CD14-positive monocyte (primary cell): ENCODE data around the gene HLA-DQA2. TPM values are rescaled to one million over a fixed set of nuclear protein-coding genes. Genes with fewer than 3 reads are reported as not detected.
A peak's percentile ranks its signal among the peaks of the same experiment; 100 is the strongest.

Experiments
- DNase-seq, 3 donors: peaks; one replicate each; pipeline ENCODE4 v3.0.0-alpha.2; 2011 to 2022
- H2AFZ ChIP-seq: 2 replicates; pipeline ENCODE4 v1.6.0; 2012; ENCODE audit warnings: mild to moderate bottlenecking, low read depth, low read length, inconsistent platforms; ENCODE audit not compliant: insufficient read depth, poor library complexity, severe bottlenecking
- H3K27ac ChIP-seq, 2 donors: 1 replicate in 1 of 2; 2 replicates in 1 of 2; pipeline ENCODE4 v1.5.1; 2012 to 2013; ENCODE audit warnings: low read length in 2 of 2, control low read depth in 1 of 2, inconsistent platforms in 1 of 2, low read depth in 1 of 2, mild to moderate bottlenecking in 1 of 2
- H3K27me3 ChIP-seq, 2 donors: one replicate each; pipeline versions ENCODE4 v1.6.0 to v1.6.1; 2011 to 2013; ENCODE audit warnings: low read length in 2 of 2; ENCODE audit not compliant: control insufficient read depth in 2 of 2, insufficient read depth in 2 of 2
- H3K36me3 ChIP-seq, 2 donors: replicated peaks in 1 of 2; 1 replicate in 1 of 2; 2 replicates in 1 of 2; pipeline versions ENCODE4 v1.5.1 to v1.6.1; 2012 to 2013; ENCODE audit warnings: low read length in 2 of 2, control low read depth in 1 of 2, inconsistent platforms in 1 of 2, mild to moderate bottlenecking in 1 of 2; ENCODE audit not compliant: insufficient read depth in 2 of 2, control insufficient read depth in 1 of 2
- H3K4me1 ChIP-seq, 2 donors: 1 replicate in 1 of 2; 2 replicates in 1 of 2; pipeline versions ENCODE4 v1.5.1 to v1.6.1; 2012 to 2013; ENCODE audit warnings: low read length in 2 of 2, control low read depth in 1 of 2, inconsistent platforms in 1 of 2, mild to moderate bottlenecking in 1 of 2, moderate library complexity in 1 of 2; ENCODE audit not compliant: insufficient read depth in 2 of 2, control insufficient read depth in 1 of 2
- H3K4me2 ChIP-seq: replicated peaks from 2 replicates; pipeline ENCODE3; 2012; ENCODE audit warnings: low read length, moderate library complexity, mild to moderate bottlenecking; ENCODE audit not compliant: poor library complexity, severe bottlenecking; ENCODE audit errors: extremely low read depth
- H3K4me3 ChIP-seq, 3 experiments: fragments of 200-600 bp in 1 of 3; sonication (generic) in 1 of 3; replicated peaks in 1 of 3; 1 replicate in 2 of 3; 2 replicates in 1 of 3; pipeline ENCODE4 v1.5.1; 2011 to 2013; ENCODE audit warnings: low read length in 3 of 3, mild to moderate bottlenecking in 3 of 3, control low read depth in 2 of 3, low read depth in 2 of 3, inconsistent platforms in 1 of 3, moderate library complexity in 1 of 3
- H3K79me2 ChIP-seq: 2 replicates; pipeline ENCODE4 v1.6.0; 2012; ENCODE audit warnings: mild to moderate bottlenecking, control low read depth, inconsistent platforms, low read length, moderate library complexity; ENCODE audit not compliant: insufficient read depth
- H3K9ac ChIP-seq: 2 replicates; pipeline ENCODE4 v1.6.0; 2017; ENCODE audit warnings: low read length, mild to moderate bottlenecking; ENCODE audit not compliant: insufficient read depth, poor library complexity, severe bottlenecking
- H3K9me3 ChIP-seq, 2 donors: replicated peaks in 1 of 2; 1 replicate in 1 of 2; 2 replicates in 1 of 2; pipeline versions ENCODE4 v1.5.1 to v1.6.1; 2012 to 2013; ENCODE audit warnings: low read length in 2 of 2, control low read depth in 1 of 2; ENCODE audit not compliant: control insufficient read depth in 1 of 2, insufficient read depth in 1 of 2
- H4K20me1 ChIP-seq: 2 replicates; pipeline ENCODE4 v1.6.0; 2012; ENCODE audit warnings: mild to moderate bottlenecking, low read length, control low read depth, moderate library complexity; ENCODE audit not compliant: insufficient read depth
- H3K27ac Mint-ChIP-seq, 7 donors: one replicate each; pipeline ENCODE4 v1.8.0; 2020; ENCODE audit warnings: mild to moderate bottlenecking in 7 of 7, mixed read lengths in 7 of 7, moderate library complexity in 6 of 7, inconsistent platforms in 2 of 7
- H3K27me3 Mint-ChIP-seq, 3 donors: one replicate each; pipeline ENCODE4 v1.8.0; 2021 to 2022; ENCODE audit warnings: low read depth in 3 of 3, mild to moderate bottlenecking in 3 of 3, mixed read lengths in 3 of 3, moderate library complexity in 3 of 3, inconsistent platforms in 1 of 3
- H3K36me3 Mint-ChIP-seq, 2 donors: one replicate each; pipeline ENCODE4 v1.8.0; 2020; ENCODE audit warnings: mixed read lengths in 2 of 2, inconsistent platforms in 1 of 2, mild to moderate bottlenecking in 1 of 2
- H3K4me1 Mint-ChIP-seq: one replicate; pipeline ENCODE4 v1.8.0; 2020; ENCODE audit warnings: mild to moderate bottlenecking, mixed read lengths
- H3K4me3 Mint-ChIP-seq, 2 donors: one replicate each; pipeline ENCODE4 v1.8.0; 2020; ENCODE audit warnings: mild to moderate bottlenecking in 2 of 2, mixed read lengths in 2 of 2, moderate library complexity in 1 of 2
- H3K9me3 Mint-ChIP-seq, 7 donors: one replicate each; pipeline ENCODE4 v1.8.0; 2020 to 2022; ENCODE audit warnings: mixed read lengths in 7 of 7, mild to moderate bottlenecking in 6 of 7, moderate library complexity in 6 of 7, inconsistent platforms in 2 of 7
- CTCF ChIP-seq: fragments of 200-600 bp; IDR thresholded peaks from one replicate; pipeline ENCODE4 v1.8.0; 2022; ENCODE audit warnings: antibody characterized with exemption, mild to moderate bottlenecking
- WGBS: methylation state at CpG from one replicate; pipeline ENCODE4 v1.1.5; 2013; ENCODE audit warnings: missing lambda C conversion rate; ENCODE audit not compliant: insufficient coverage; 5-methylcytosine and 5-hydroxymethylcytosine counted together
- intact Hi-C, 2 donors: fragments of 100-400 bp; cut with micrococcal nuclease; formaldehyde crosslinking; loops; one replicate each; pipeline versions ENCODE4 v1.15.0 to v1.15.1; 2023
- polyA minus RNA-seq: library from RNA; depleted of rRNA, polyadenylated mRNA; stranded (reverse); fragments of >200 nt; gene quantifications from 2 replicates; pipeline ENCODE4 v1.2.3, GENCODE V29; 2012
- polyA plus RNA-seq, 3 donors: library from polyadenylated mRNA; depleted of rRNA in 1 of 3; unstranded in 2 of 3; stranded (reverse) in 1 of 3; fragments of 300-500 nt in 2 of 3; fragments of >200 nt in 1 of 3; fragmentation: Illumina TruSeq in 2 of 3; gene quantifications; 1 replicate in 2 of 3; 2 replicates in 1 of 3; pipeline ENCODE4 v1.2.3, GENCODE V29; 2012 to 2021
- total RNA-seq, 12 experiments: library from RNA in 1 of 12; stranded (reverse) in 1 of 12; fragments of 120-200 nt in 1 of 12; gene quantifications; one replicate each; pipeline ENCODE4 v1.2.4 and lab custom pipeline; 2013 to 2026; ENCODE audit warnings: mixed read lengths in 6 of 12, inconsistent platforms in 1 of 12

HLA-DQA2 gene
- 3.5 TPM for total RNA-seq (2013)
- polyA plus RNA-seq, result 10 to 100 TPM in 2 of 3 donors, under 1 TPM in 1; 0.24 to 53.5 (median 15.5) TPM
- polyA minus RNA-seq, result 31.9 and 55.8 TPM in 2 replicates
- total RNA-seq (lab: John Stamatoyannopoulos, UW), result 0.05 to 55.7 (median 4.6) reads per million in 11 experiments

DNA sequence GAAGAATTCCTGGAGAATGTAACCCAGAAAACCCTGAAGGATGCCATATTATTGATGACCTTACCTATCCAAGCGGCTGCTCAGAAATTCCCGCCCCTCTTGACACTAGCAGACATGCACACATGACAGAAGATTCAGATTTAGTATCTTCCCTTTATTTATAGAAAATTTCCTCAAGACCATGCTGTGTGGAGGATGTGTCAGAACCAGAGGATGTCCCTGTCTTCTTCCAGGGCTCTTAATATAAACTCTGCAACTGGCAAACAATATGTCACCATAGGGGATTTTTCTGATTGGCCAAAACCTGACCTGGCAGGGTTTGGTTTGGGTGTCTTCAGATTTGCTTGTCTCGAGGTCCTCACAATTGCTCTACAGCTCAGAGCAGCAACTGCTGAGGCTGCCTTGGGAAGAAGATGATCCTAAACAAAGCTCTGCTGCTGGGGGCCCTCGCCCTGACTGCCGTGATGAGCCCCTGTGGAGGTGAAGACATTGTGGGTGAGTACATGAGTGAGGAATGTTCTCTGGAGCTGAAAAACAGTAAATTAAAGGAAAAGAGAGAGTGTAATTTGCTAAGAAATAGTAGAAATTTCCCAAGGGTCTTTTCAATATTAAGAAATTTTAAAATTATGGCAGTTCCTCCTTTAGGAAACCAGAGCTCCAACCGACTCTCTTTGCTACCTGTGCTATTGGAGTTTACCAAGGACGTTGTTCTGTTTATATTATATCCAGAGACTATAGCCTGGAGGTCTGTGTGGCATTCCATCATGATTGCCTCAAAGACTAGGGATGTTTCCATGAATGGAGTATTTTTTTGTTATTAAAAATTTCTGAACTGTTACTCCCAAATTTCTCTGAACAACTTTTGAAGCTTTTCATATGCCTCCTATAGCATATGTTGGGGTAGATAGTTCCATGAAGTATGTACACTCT is at the start of gene HLA-DQA2:
HLA-DQA2 (plus strand) TSS at position 361 of the 930 bp plus-strand sequence; CDS start at position 414, 53 bp downstream.
- Histone ChIP-seq H3K4me3 (no peak within 1 kb of the TSS), H3K9me3 (no peaks in the 10 kb centered on the region), H2AFZ (no peak within 1 kb of the TSS), H3K4me1 (no peaks in the 10 kb centered on the region), H3K27me3 (peaks cover 0 to 6% of the 10 kb centered on the region in 2 donors), H3K79me2 (no peaks in the 10 kb centered on the region), H3K36me3 (no peaks in the 10 kb centered on the region), H4K20me1 (no peaks in the 10 kb centered on the region), H3K27ac (no peak within 1 kb of the TSS), H3K4me2 (no peak within 1 kb of the TSS), H3K9ac (no peak within 1 kb of the TSS)
- 93% methylated on average over 2 of the region's 7 CpGs for WGBS
- H3K27ac Mint-ChIP-seq, result peak within 1 kb of the TSS in 2 of 7 donors; percentile 61 to 79
- intact Hi-C loops, result loop anchor here in 1 of 2 donors (5.0 kb wide), 1 partner anchor 99 kb away; no protein-coding TSS in a partner anchor
- peaks cover 0 to 2% (median 0%) of the 10 kb centered on the region in 7 donors for H3K9me3 Mint-ChIP-seq
- peak within 1 kb of the TSS in 1 of 2 donors; percentile 56 for H3K4me3 Mint-ChIP-seq
- peaks cover 0 to 2% of the 10 kb centered on the region in 2 donors for H3K36me3 Mint-ChIP-seq
- no peak for TF ChIP-seq CTCF
- peaks cover 3% of the 10 kb centered on the region for H3K4me1 Mint-ChIP-seq
- DNase-seq, result peak in 2 of 3 donors; percentile 43 to 45
- peaks cover 3 to 19% (median 7%) of the 10 kb centered on the region in 3 donors for H3K27me3 Mint-ChIP-seq

- no peak overlapping the region for H3K27ac ChIP-seq
- H3K9ac ChIP-seq, result no peak overlapping the region
- Mint-ChIP-seq H3K27me3 (peaks cover 0 to 9% (median 6%) of the 10 kb centered on the region in 3 donors), H3K4me3 (no peak overlapping the region), H3K9me3 (peaks cover 0 to 5% (median 0%) of the 10 kb centered on the region in 7 donors), H3K27ac (peak overlapping the region in 1 of 7 donors; percentile 46), H3K4me1 (peaks cover 13% of the 10 kb centered on the region), H3K36me3 (no peaks in the 10 kb centered on the region)
- H3K4me3 ChIP-seq, result no peak overlapping the region
- no peaks in the 10 kb centered on the region for H3K79me2 ChIP-seq
- intact Hi-C loops, result no loop called here
- no peak for TF ChIP-seq CTCF
- WGBS, result 0% methylated on average over 1 of the region's 1 CpG
- no peak overlapping the region for H3K4me2 ChIP-seq
- no peaks in the 10 kb centered on the region for H3K27me3 ChIP-seq
- no peaks in the 10 kb centered on the region for H4K20me1 ChIP-seq
- no peak overlapping the region for H2AFZ ChIP-seq
- H3K36me3 ChIP-seq, result no peaks in the 10 kb centered on the region
- DNase-seq, result peak in 2 of 3 donors; percentile 21 to 63
- no peaks in the 10 kb centered on the region for H3K9me3 ChIP-seq
- peaks cover 0 to 4% of the 10 kb centered on the region in 2 donors for H3K4me1 ChIP-seq
These were observed 49.2 kb upstream of the HLA-DQA2 start for GRCh38 chr6:32692019-32692418.
